MCF 10A (cell line): ENCODE data around the gene WDR82. TPM values are rescaled to one million over a fixed set of nuclear protein-coding genes. Genes with fewer than 3 reads are reported as not detected.

Experiments used
- BruUV-seq: library from RNA; stranded (reverse); fragments of 400-500 nt; replicated peaks from 2 replicates; lab custom pipeline; 2021; lab: Mats Ljungman, UMichigan
- CTCF ChIA-PET: fragments of 300-600 bp; sonication (Branson Sonifier 250); formaldehyde crosslinking; extraction: SDS; loops from one replicate; lab custom pipeline; 2021; ENCODE audit warnings: antibody characterized with exemption, inconsistent platforms; lab: Yijun Ruan, JAX
- POLR2A ChIA-PET: fragments of 300-600, 350-650 bp; sonication (Branson Sonifier 250); formaldehyde crosslinking; extraction: SDS; loops from one replicate; lab custom pipeline; 2020; ENCODE audit warnings: antibody characterized with exemption, inconsistent platforms; lab: Yijun Ruan, JAX
- DNase-seq: peaks from one replicate; pipeline ENCODE4 v3.0.0-alpha.2; 2018; ENCODE audit not compliant: unreplicated experiment
- H3K27ac Mint-ChIP-seq: one replicate; pipeline ENCODE4 v1.8.0; 2022; ENCODE audit warnings: mild to moderate bottlenecking, low read depth, mixed read lengths; ENCODE audit not compliant: unreplicated experiment
- H3K27me3 Mint-ChIP-seq: one replicate; pipeline ENCODE4 v1.8.0; 2022; ENCODE audit warnings: mixed read lengths; ENCODE audit not compliant: insufficient read depth, unreplicated experiment
- H3K36me3 Mint-ChIP-seq: one replicate; pipeline ENCODE4 v1.8.0; 2022; ENCODE audit warnings: mild to moderate bottlenecking, moderate library complexity, mixed read lengths; ENCODE audit not compliant: insufficient read depth, unreplicated experiment
- H3K4me1 Mint-ChIP-seq: one replicate; pipeline ENCODE4 v1.8.0; 2022; ENCODE audit warnings: mixed read lengths; ENCODE audit not compliant: insufficient read depth, unreplicated experiment
- H3K4me3 Mint-ChIP-seq: one replicate; pipeline ENCODE4 v1.8.0; 2022; ENCODE audit warnings: mild to moderate bottlenecking, moderate library complexity, mixed read lengths; ENCODE audit not compliant: unreplicated experiment
- H3K9me3 Mint-ChIP-seq: one replicate; pipeline ENCODE4 v1.8.0; 2022; ENCODE audit warnings: mixed read lengths; ENCODE audit not compliant: unreplicated experiment
- intact Hi-C: fragments of 100-400 bp; cut with micrococcal nuclease; formaldehyde crosslinking; loops from 2 replicates; pipeline ENCODE4 v1.14.1; 2022
- total RNA-seq: library from RNA; stranded (reverse); gene quantifications from 2 replicates; pipeline ENCODE4 v1.2.3, GENCODE V29; 2022
- TF ChIP-seq, protein P1 (sequence below): fragments of 200-600 bp; IDR thresholded peaks from one replicate; pipeline ENCODE4 v1.8.0; 2022; ENCODE audit warnings: antibody characterized with exemption, mild to moderate bottlenecking; ENCODE audit not compliant: unreplicated experiment

The WDR82 gene
- total RNA-seq, 1 experiment from 2014 or later, result 62.5 TPM

DNA sequence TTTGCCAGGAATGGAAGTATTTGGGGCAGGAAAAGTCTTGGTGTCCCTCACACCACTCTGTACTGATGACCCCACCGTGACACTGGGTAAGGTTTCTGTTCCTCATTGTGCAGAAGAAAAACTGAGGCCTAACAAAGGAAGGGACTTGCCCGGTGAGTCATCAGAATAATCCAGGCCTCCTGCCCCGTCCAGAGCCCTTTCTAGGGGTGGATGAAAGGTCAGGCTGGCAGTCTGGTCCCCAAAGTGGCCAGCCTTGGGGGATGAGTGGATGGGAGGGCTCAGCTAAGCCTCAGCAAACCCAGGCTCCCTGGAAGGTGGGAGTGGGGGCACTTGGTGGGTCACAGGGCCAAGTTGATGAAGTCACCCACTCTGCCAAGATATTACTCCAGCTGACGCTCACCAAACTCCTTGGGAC is 35.3 kb upstream of the WDR82 start:
- H3K4me1 Mint-ChIP-seq, result no peaks in the 10 kb centered on the region
- H3K9me3 Mint-ChIP-seq, result no peaks in the 10 kb centered on the region
- intact Hi-C loops, result no loop called here
- DNase-seq, result peak; percentile 45
- ChIA-PET CTCF (interaction anchor here (0.7 to 1.0 kb wide), 2 partner anchors 26 to 190 kb away, joined by 3 to 4 read pairs; no protein-coding TSS in a partner anchor), POLR2A (no interaction called here)
- TF ChIP-seq, protein P1, sequence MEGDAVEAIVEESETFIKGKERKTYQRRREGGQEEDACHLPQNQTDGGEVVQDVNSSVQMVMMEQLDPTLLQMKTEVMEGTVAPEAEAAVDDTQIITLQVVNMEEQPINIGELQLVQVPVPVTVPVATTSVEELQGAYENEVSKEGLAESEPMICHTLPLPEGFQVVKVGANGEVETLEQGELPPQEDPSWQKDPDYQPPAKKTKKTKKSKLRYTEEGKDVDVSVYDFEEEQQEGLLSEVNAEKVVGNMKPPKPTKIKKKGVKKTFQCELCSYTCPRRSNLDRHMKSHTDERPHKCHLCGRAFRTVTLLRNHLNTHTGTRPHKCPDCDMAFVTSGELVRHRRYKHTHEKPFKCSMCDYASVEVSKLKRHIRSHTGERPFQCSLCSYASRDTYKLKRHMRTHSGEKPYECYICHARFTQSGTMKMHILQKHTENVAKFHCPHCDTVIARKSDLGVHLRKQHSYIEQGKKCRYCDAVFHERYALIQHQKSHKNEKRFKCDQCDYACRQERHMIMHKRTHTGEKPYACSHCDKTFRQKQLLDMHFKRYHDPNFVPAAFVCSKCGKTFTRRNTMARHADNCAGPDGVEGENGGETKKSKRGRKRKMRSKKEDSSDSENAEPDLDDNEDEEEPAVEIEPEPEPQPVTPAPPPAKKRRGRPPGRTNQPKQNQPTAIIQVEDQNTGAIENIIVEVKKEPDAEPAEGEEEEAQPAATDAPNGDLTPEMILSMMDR, result no peak
- no peaks in the 10 kb centered on the region for H3K27me3 Mint-ChIP-seq
- no peak overlapping the region for H3K4me3 Mint-ChIP-seq
- no peaks in the 10 kb centered on the region for H3K36me3 Mint-ChIP-seq
- no TSS peak for BruUV-seq
- H3K27ac Mint-ChIP-seq, result no peak overlapping the region

GRCh38 chr3:52313188-52313773 is 34.8 kb upstream of the WDR82 start:
- no peak for DNase-seq
- Mint-ChIP-seq H3K27me3 (no peaks in the 10 kb centered on the region), H3K4me1 (no peaks in the 10 kb centered on the region), H3K27ac (no peak overlapping the region), H3K9me3 (no peaks in the 10 kb centered on the region), H3K4me3 (no peak overlapping the region), H3K36me3 (no peaks in the 10 kb centered on the region)
- no TSS peak for BruUV-seq
- intact Hi-C loops, result no loop called here
- TF ChIP-seq, protein P1, result no peak
- ChIA-PET POLR2A (no interaction called here), CTCF (interaction anchor here (0.7 to 1.0 kb wide), 2 partner anchors 26 to 190 kb away, joined by 3 to 4 read pairs; no protein-coding TSS in a partner anchor)

GRCh38 chr3:52311576-52312119 is 33.2 kb upstream of the WDR82 start:
- TF ChIP-seq, protein P1, result no peak
- no TSS peak for BruUV-seq
- Mint-ChIP-seq H3K9me3 (no peaks in the 10 kb centered on the region), H3K4me1 (no peaks in the 10 kb centered on the region), H3K27me3 (no peaks in the 10 kb centered on the region), H3K4me3 (no peak overlapping the region), H3K36me3 (no peaks in the 10 kb centered on the region), H3K27ac (no peak overlapping the region)
- no peak for DNase-seq
- intact Hi-C loops, result no loop called here
- ChIA-PET POLR2A (no interaction called here), CTCF (interaction anchor here (0.7 to 0.8 kb wide), 3 partner anchors 48 to 79 kb away, joined by 3 to 4 read pairs (median 3); no protein-coding TSS in a partner anchor)

- BruUV-seq, result no TSS peak
- POLR2A ChIA-PET, result no interaction called here
- Mint-ChIP-seq H3K4me3 (no peak overlapping the region), H3K36me3 (no peaks in the 10 kb centered on the region), H3K4me1 (no peaks in the 10 kb centered on the region), H3K27ac (no peak overlapping the region), H3K9me3 (no peaks in the 10 kb centered on the region), H3K27me3 (no peaks in the 10 kb centered on the region)
- intact Hi-C loops, result no loop called here
- no peak for DNase-seq
- TF ChIP-seq, protein P1, result no peak
- CTCF ChIA-PET, result interaction anchor here (0.7 to 0.8 kb wide), 3 partner anchors 48 to 78 kb away, joined by 3 to 4 read pairs (median 3); no protein-coding TSS in a partner anchor
These were observed 32.6 kb upstream of the WDR82 start for GRCh38 chr3:52310861-52311575.
